Activated CD4-positive, alpha-beta T cell treated with anti-CD3 and anti-CD28 coated beads, Interleukin-2, amount 10 ng/mL, durations not matched to agents 7 days and 5 days (primary cell): ENCODE results near the gene FTSJ1. TPM values are rescaled to one million over a fixed set of nuclear protein-coding genes. Genes with fewer than 3 reads are reported as not detected.
"Not testable (repeated sequence)": the region's sequence is repeated elsewhere in the genome, so short reads cannot be mapped to it uniquely, and the experiment has no call there.

ENCODE experiments used
- CTCF ChIA-PET: fragments of 350-600 bp; sonication (Branson Sonifier 250); formaldehyde crosslinking; loops from one replicate; lab custom pipeline; 2021; ENCODE audit warnings: antibody characterized with exemption; lab: Charles Lee
- POLR2A ChIA-PET: fragments of 350-600 bp; sonication (Branson Sonifier 250); formaldehyde crosslinking; loops from one replicate; lab custom pipeline; 2021; ENCODE audit warnings: antibody characterized with exemption; lab: Charles Lee
- DNase-seq: peaks from one replicate; pipeline ENCODE4 v3.0.0-alpha.2; 2020
- H3K27ac Mint-ChIP-seq: one replicate; pipeline ENCODE4 v1.8.0; 2021; ENCODE audit warnings: mild to moderate bottlenecking, moderate library complexity, mixed read lengths
- H3K27me3 Mint-ChIP-seq: one replicate; pipeline ENCODE4 v1.8.0; 2021; ENCODE audit warnings: mixed read lengths
- H3K36me3 Mint-ChIP-seq: one replicate; pipeline ENCODE4 v1.8.0; 2021; ENCODE audit warnings: low read depth, mixed read lengths
- H3K4me1 Mint-ChIP-seq: one replicate; pipeline ENCODE4 v1.8.0; 2021; ENCODE audit warnings: mixed read lengths
- H3K4me3 Mint-ChIP-seq: one replicate; pipeline ENCODE4 v1.8.0; 2021; ENCODE audit warnings: mild to moderate bottlenecking, moderate library complexity, mixed read lengths
- H3K9me3 Mint-ChIP-seq: one replicate; pipeline ENCODE4 v1.8.0; 2021; ENCODE audit warnings: mixed read lengths
- total RNA-seq, 2 experiments: library from RNA; stranded (reverse); gene quantifications; one replicate each; pipeline ENCODE4 v1.2.3, GENCODE V29; 2021

The FTSJ1 gene
- total RNA-seq, 2 experiments from 2014 or later: 59.5 to 60.2 TPM

- Mint-ChIP-seq H3K36me3 (peaks cover 6% of the 10 kb centered on the region), H3K4me3 (peak within 1 kb of the TSS; percentile 84), H3K4me1 (peaks cover 33% of the 10 kb centered on the region), H3K27ac (peak within 1 kb of the TSS; percentile 89), H3K9me3 (no peaks in the 10 kb centered on the region), H3K27me3 (no peaks in the 10 kb centered on the region)
- peak; percentile 82 for DNase-seq
- CTCF ChIA-PET: interaction anchor here (0.9 kb wide), 1 partner anchor 8 kb away, joined by 3 read pairs; no protein-coding TSS in a partner anchor
- POLR2A ChIA-PET: interaction anchor here (0.7 kb wide), 2 partner anchors 123 to 175 kb away, joined by 3 read pairs; no protein-coding TSS in a partner anchor
These were observed 32.6 kb downstream of the FTSJ1 start, which contains the start of gene PORCN for GRCh38 chrX:48508400-48509244. TSS of gene PORCN (plus strand) at chrX:48508992. CDS start at chrX:48509821, 829 bp downstream.

- H3K27me3 Mint-ChIP-seq: no peaks in the 10 kb centered on the region
These were observed 33.2 kb downstream of the FTSJ1 start for GRCh38 chrX:48509245-48509590.

GRCh38 chrX:48509619-48510018 lies 33.6 kb downstream of the FTSJ1 start:
- no peaks in the 10 kb centered on the region for H3K9me3 Mint-ChIP-seq
- POLR2A ChIA-PET: no interaction called here

More at GRCh38 chrX:48509245-48509590, 33.2 kb downstream of the FTSJ1 start:
- H3K9me3 Mint-ChIP-seq: no peaks in the 10 kb centered on the region
- peak overlapping the region; percentile 89 for H3K27ac Mint-ChIP-seq
- ChIA-PET POLR2A (no interaction called here), CTCF (no interaction called here)
- peak overlapping the region; percentile 84 for H3K4me3 Mint-ChIP-seq
- peaks cover 6% of the 10 kb centered on the region for H3K36me3 Mint-ChIP-seq
- H3K4me1 Mint-ChIP-seq: peaks cover 33% of the 10 kb centered on the region
- no peak for DNase-seq

GRCh38 chrX:48511560-48511959 lies 35.6 kb downstream of the FTSJ1 start:
- CTCF ChIA-PET: no interaction called here
- POLR2A ChIA-PET: no interaction called here

More at GRCh38 chrX:48509619-48510018, 33.6 kb downstream of the FTSJ1 start:
- peak overlapping the region; percentile 84 for H3K4me3 Mint-ChIP-seq
- H3K4me1 Mint-ChIP-seq: peaks cover 33% of the 10 kb centered on the region
- H3K27me3 Mint-ChIP-seq: no peaks in the 10 kb centered on the region
- H3K36me3 Mint-ChIP-seq: peaks cover 6% of the 10 kb centered on the region
- no peak for DNase-seq
- H3K27ac Mint-ChIP-seq: peak overlapping the region; percentile 89
- CTCF ChIA-PET: interaction anchor here (0.6 kb wide), 1 partner anchor 72 kb away, joined by 3 read pairs; no protein-coding TSS in a partner anchor

DNA sequence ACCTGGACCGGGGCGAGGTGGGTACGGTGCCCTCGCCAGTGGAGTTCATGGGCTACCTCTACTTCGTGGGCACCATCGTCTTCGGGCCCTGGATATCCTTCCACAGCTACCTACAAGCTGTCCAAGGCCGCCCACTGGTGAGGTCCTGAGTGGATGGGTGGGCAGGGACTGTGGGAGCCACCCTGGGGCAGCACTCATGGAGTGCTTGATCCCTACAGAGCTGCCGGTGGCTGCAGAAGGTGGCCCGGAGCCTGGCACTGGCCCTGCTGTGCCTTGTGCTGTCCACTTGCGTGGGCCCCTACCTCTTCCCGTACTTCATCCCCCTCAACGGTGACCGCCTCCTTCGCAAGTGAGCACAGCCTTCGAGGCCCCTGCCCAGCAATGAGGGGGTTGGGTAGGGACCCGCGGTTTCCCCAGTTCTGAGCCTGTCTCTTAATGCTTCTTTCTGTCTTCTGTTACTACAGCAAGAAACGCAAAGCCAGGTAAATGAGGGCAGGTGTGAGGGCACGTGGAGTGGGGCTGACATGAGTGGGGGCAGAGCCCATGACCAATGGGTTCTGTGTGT lies 36.5 kb downstream of the FTSJ1 start:
- no peaks in the 10 kb centered on the region for H3K9me3 Mint-ChIP-seq
- H3K27ac Mint-ChIP-seq: peak overlapping the region; percentile 11
- CTCF ChIA-PET: no interaction called here
- no peaks in the 10 kb centered on the region for H3K27me3 Mint-ChIP-seq
- peaks cover 46% of the 10 kb centered on the region for H3K4me1 Mint-ChIP-seq
- POLR2A ChIA-PET: no interaction called here
- no peak overlapping the region for H3K4me3 Mint-ChIP-seq
- peaks cover 6% of the 10 kb centered on the region for H3K36me3 Mint-ChIP-seq
- DNase-seq: no peak

More at GRCh38 chrX:48511560-48511959, 35.6 kb downstream of the FTSJ1 start:
- Mint-ChIP-seq H3K27me3 (no peaks in the 10 kb centered on the region), H3K9me3 (no peaks in the 10 kb centered on the region), H3K27ac (peak overlapping the region; percentile 13), H3K4me3 (no peak overlapping the region), H3K36me3 (peaks cover 6% of the 10 kb centered on the region), H3K4me1 (peaks cover 38% of the 10 kb centered on the region)
- no peak for DNase-seq

GRCh38 chrX:48513670-48514069 lies 37.7 kb downstream of the FTSJ1 start:
- Mint-ChIP-seq H3K4me3 (no peak overlapping the region), H3K9me3 (no peaks in the 10 kb centered on the region), H3K27ac (no peak overlapping the region), H3K4me1 (peaks cover 40% of the 10 kb centered on the region), H3K36me3 (peaks cover 6% of the 10 kb centered on the region), H3K27me3 (no peaks in the 10 kb centered on the region)
- DNase-seq: no peak
- POLR2A ChIA-PET: no interaction called here
- CTCF ChIA-PET: no interaction called here

- CTCF ChIA-PET: no interaction called here
These were observed 38.3 kb downstream of the FTSJ1 start for GRCh38 chrX:48514126-48514806.

GRCh38 chrX:48514868-48515460 lies 39.0 kb downstream of the FTSJ1 start:
- no peaks in the 10 kb centered on the region for H3K27me3 Mint-ChIP-seq
- peaks cover 2% of the 10 kb centered on the region for H3K36me3 Mint-ChIP-seq
- H3K4me3 Mint-ChIP-seq: no peak overlapping the region
- peaks cover 41% of the 10 kb centered on the region for H3K4me1 Mint-ChIP-seq
- H3K9me3 Mint-ChIP-seq: no peaks in the 10 kb centered on the region
- DNase-seq: no peak
- H3K27ac Mint-ChIP-seq: no peak overlapping the region
- CTCF ChIA-PET: no interaction called here
- POLR2A ChIA-PET: interaction anchor here (0.7 kb wide), 1 partner anchor 1293 kb away, joined by 3 read pairs; no protein-coding TSS in a partner anchor

More at GRCh38 chrX:48514126-48514806, 38.3 kb downstream of the FTSJ1 start:
- Mint-ChIP-seq H3K27ac (no peak overlapping the region), H3K9me3 (no peaks in the 10 kb centered on the region), H3K4me1 (peaks cover 41% of the 10 kb centered on the region), H3K27me3 (no peaks in the 10 kb centered on the region), H3K4me3 (no peak overlapping the region), H3K36me3 (peaks cover 6% of the 10 kb centered on the region)
- POLR2A ChIA-PET: interaction anchor here (0.7 kb wide), 1 partner anchor 1293 kb away, joined by 3 read pairs; no protein-coding TSS in a partner anchor
- DNase-seq: no peak

DNA sequence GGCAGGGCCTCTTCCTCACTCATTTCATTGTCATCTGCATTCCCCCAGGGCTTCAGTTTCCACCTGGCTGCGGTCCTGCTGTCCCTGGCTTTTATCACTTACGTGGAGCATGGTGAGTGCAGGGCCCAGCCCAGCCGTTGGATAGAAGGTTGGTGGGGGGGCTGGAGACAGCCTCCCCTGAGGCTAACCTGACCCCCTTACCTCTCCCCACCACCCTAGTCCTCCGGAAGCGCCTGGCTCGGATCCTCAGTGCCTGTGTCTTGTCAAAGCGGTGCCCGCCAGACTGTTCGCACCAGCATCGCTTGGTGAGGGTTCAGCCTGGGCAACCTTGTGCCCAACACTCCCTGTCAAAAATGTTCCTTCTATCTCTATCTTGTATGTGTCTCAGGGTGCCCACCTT lies 39.8 kb downstream of the FTSJ1 start:
- Mint-ChIP-seq H3K27ac (peak overlapping the region; percentile 74), H3K27me3 (no peaks in the 10 kb centered on the region), H3K9me3 (no peaks in the 10 kb centered on the region), H3K36me3 (no peaks in the 10 kb centered on the region), H3K4me1 (peaks cover 41% of the 10 kb centered on the region), H3K4me3 (no peak overlapping the region)
- ChIA-PET POLR2A (no interaction called here), CTCF (no interaction called here)
- DNase-seq: no peak

DNA sequence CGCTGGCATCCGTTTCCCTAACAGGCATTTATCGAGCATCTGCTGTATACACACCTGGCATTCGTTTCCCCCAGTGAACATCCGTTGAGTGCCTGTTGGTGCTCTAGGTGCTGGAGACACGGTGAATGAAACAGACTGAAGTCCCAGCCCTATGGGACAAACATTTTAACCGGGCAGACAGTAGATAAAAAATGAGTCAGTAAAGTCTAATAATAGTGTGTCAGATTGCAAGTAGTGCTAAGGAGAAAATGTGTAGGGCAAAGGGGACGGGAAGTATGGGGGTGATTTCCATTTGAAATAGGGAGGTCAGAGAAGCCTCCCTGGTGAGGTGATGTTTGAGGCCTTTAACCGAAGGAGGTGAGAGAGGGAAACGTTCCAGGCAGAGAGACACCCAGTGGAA lies 40.3 kb downstream of the FTSJ1 start:
- peak overlapping the region; percentile 74 for H3K27ac Mint-ChIP-seq
- POLR2A ChIA-PET: no interaction called here

DNA sequence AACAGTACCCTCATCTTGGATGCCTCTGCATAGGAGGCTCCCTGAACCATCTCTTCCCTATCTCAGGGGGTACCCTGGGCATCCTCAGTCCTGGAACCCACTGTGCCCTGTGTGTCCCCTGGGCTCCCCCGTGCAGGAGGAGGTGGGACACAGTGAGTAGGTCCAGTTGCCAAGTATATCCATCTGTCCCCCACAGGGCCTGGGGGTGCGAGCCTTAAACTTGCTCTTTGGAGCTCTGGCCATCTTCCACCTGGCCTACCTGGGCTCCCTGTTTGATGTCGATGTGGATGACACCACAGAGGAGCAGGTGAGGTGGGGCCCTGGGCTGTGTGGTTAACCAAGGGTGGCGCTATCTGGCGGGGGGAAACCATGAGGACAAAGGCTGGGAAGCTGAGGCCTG lies 41.0 kb downstream of the FTSJ1 start:
- H3K4me1 Mint-ChIP-seq: peaks cover 38% of the 10 kb centered on the region
- ChIA-PET POLR2A (no interaction called here), CTCF (interaction anchor here (0.5 to 0.9 kb wide), 3 partner anchors 8 to 447 kb away, joined by 3 to 5 read pairs (median 4); partner anchors contain the start of gene PORCN)
- H3K27ac Mint-ChIP-seq: peak overlapping the region; percentile 75
- H3K36me3 Mint-ChIP-seq: peaks cover 3% of the 10 kb centered on the region
- no peaks in the 10 kb centered on the region for H3K9me3 Mint-ChIP-seq
- DNase-seq: no peak
- no peak overlapping the region for H3K4me3 Mint-ChIP-seq
- H3K27me3 Mint-ChIP-seq: no peaks in the 10 kb centered on the region

More for the DNA sequence above, 40.3 kb downstream of the FTSJ1 start:
- no peak for DNase-seq
- H3K36me3 Mint-ChIP-seq: peaks cover 3% of the 10 kb centered on the region
- CTCF ChIA-PET: no interaction called here
- H3K4me1 Mint-ChIP-seq: peaks cover 41% of the 10 kb centered on the region
- H3K9me3 Mint-ChIP-seq: no peaks in the 10 kb centered on the region
- H3K27me3 Mint-ChIP-seq: no peaks in the 10 kb centered on the region
- no peak overlapping the region for H3K4me3 Mint-ChIP-seq

- CTCF ChIA-PET, H3K4me3 Mint-ChIP-seq, H3K27me3 Mint-ChIP-seq, POLR2A ChIA-PET, H3K9me3 Mint-ChIP-seq, DNase-seq: not testable (repeated sequence)
- peaks cover 11% of the 10 kb centered on the region for H3K36me3 Mint-ChIP-seq
- H3K4me1 Mint-ChIP-seq: peaks cover 40% of the 10 kb centered on the region
- H3K27ac Mint-ChIP-seq: peak overlapping the region; percentile 80
These were observed 43.5 kb downstream of the FTSJ1 start for GRCh38 chrX:48519481-48519880.
